Epidermal melanocyte (primary cell): ENCODE measurements around the gene CEP55.
A peak's percentile ranks its signal among the peaks of the same experiment; 100 is the strongest.

Experiments
- DNase-seq: peaks from one replicate; pipeline ENCODE4 v3.0.0; 2011; ENCODE audit warnings: low spot score; ENCODE audit not compliant: insufficient read length

CEP55 gene

GRCh38 chr10:93468461-93469213, 27.8 kb upstream of the CEP55 start:
- DNase-seq: no peak

GRCh38 chr10:93469454-93469853, 27.0 kb upstream of the CEP55 start:
- DNase-seq: no peak

- DNase-seq: no peak
These were observed 25.2 kb upstream of the CEP55 start for GRCh38 chr10:93471110-93471651.

- no peak for DNase-seq
These were observed 23.3 kb upstream of the CEP55 start for GRCh38 chr10:93473161-93473560.

GRCh38 chr10:93473804-93474472, 22.5 kb upstream of the CEP55 start:
- no peak for DNase-seq

- DNase-seq: no peak
These were observed 21.2 kb upstream of the CEP55 start for GRCh38 chr10:93475227-93475626.

- DNase-seq: no peak
These were observed 20.5 kb upstream of the CEP55 start for GRCh38 chr10:93475871-93476270.

GRCh38 chr10:93476756-93477155, 19.7 kb upstream of the CEP55 start:
- no peak for DNase-seq

GRCh38 chr10:93478873-93479272, 17.5 kb upstream of the CEP55 start:
- no peak for DNase-seq

GRCh38 chr10:93481637-93482144, 14.7 kb upstream of the CEP55 start:
- no peak for DNase-seq

GRCh38 chr10:93482145-93482834, 14.1 kb upstream of the CEP55 start, which contains the start of gene MYOF:
MYOF (minus strand) TSS chr10:93482334; CDS start chr10:93482194, 140 bp downstream.
- DNase-seq: peak; percentile 72

GRCh38 chr10:93485690-93486089, 10.7 kb upstream of the CEP55 start:
- no peak for DNase-seq

- no peak for DNase-seq
These were observed 7.4 kb upstream of the CEP55 start for GRCh38 chr10:93488956-93489528.

- no peak for DNase-seq
These were observed 4.8 kb upstream of the CEP55 start for GRCh38 chr10:93491602-93492121.

- DNase-seq: no peak
These were observed 3.2 kb upstream of the CEP55 start for GRCh38 chr10:93493162-93493561.

- DNase-seq: no peak
These were observed 1.9 kb upstream of the CEP55 start for GRCh38 chr10:93494494-93494893.

- DNase-seq: no peak
These were observed 624 bp upstream of the CEP55 start for GRCh38 chr10:93495654-93496321.

GRCh38 chr10:93498166-93498565, 1.8 kb downstream of the CEP55 start:
- no peak for DNase-seq

GRCh38 chr10:93501650-93502049, 5.2 kb downstream of the CEP55 start:
- no peak for DNase-seq

- DNase-seq: no peak
These were observed 6.7 kb downstream of the CEP55 start for GRCh38 chr10:93503075-93503474.

- no peak for DNase-seq
These were observed 8.7 kb downstream of the CEP55 start for GRCh38 chr10:93505075-93505474.
